ENCODE measurements around the gene NOL6. TPM values are rescaled to one million over a fixed set of nuclear protein-coding genes. Genes with fewer than 3 reads are reported as not detected.

The NOL6 gene
- total RNA-seq, 1 experiment from 2014 or later = 64.4 TPM

DNA sequence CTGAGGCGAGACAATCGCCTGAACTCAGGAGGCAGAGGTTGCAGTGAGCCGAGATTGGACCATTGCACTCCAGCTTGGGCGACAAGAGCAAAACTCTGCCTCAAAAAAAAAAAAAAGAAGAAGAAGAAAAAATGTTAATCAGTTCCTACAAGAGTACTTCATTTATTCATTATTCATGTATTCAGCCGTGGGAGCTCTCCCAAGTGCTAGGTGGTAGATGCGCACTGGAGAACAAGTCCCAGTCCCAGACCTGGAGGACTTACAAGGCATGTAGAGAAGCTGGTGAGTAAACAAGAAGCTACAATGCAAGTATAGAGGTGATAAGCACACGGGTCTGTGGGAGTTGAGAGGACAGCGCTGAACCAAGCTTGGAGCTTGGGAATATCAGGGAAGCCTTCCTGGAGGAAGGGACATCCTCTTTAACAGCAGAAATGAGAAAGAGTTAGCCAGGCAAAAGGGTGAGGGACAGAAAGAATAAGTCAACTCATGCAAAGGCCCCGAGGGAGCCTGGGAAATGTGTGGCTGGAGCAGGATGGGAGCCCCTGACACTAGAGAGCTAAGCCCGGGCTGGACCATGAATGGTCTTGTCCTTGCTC, 53.9 kb downstream of the NOL6 start:
- H2BK12ac ChIP-seq (ENCODE audit: insufficient read length, low read depth, low read length) = no peak overlapping the region
- H3K27ac ChIP-seq (ENCODE audit: insufficient read length, low read depth, low read length) = no peak overlapping the region
- no peak overlapping the region for H3K4me2 ChIP-seq (ENCODE audit: insufficient read depth, insufficient read length, low read length)
- H3K14ac ChIP-seq (ENCODE audit: insufficient read depth, low read length) = no peak overlapping the region
- Mint-ChIP-seq H3K27ac (no peak overlapping the region), H3K36me3 (ENCODE audit: insufficient read depth in 1 of 3, low read depth in 3 of 3) (no peaks in the 10 kb centered on the region), H3K4me1 (peaks cover 7 to 13% of the 10 kb centered on the region in 2 experiments), H3K4me3 (no peak overlapping the region), H3K27me3 (ENCODE audit: low read depth) (peaks cover 3% of the 10 kb centered on the region), H3K9me3 (peaks cover 0 to 3% of the 10 kb centered on the region in 2 experiments; a peak in 1 of 5 replicates)
- H2BK120ac ChIP-seq (ENCODE audit: low read depth, low read length, poor library complexity, severe bottlenecking) = no peak overlapping the region
- H2BK5ac ChIP-seq (ENCODE audit: insufficient read length, low read length) = no peak overlapping the region
- no peak overlapping the region for H3T11ph ChIP-seq (ENCODE audit: low read length)
- no peaks in the 10 kb centered on the region for H4K20me1 ChIP-seq (ENCODE audit: control insufficient read depth, insufficient read depth, insufficient read length)
- DNase-seq = no peak
- no peak overlapping the region for H3K4ac ChIP-seq (ENCODE audit: low read depth, low read length)
- no peak overlapping the region for H2AK5ac ChIP-seq (ENCODE audit: insufficient read length, low read length)
- no peak overlapping the region for H2BK15ac ChIP-seq (ENCODE audit: low read depth, low read length)
- H3K4me1 ChIP-seq (ENCODE audit: insufficient read depth, low read length) = no peaks in the 10 kb centered on the region
- H3K9ac ChIP-seq (ENCODE audit: extremely low read depth, insufficient read length, low read length) = no peak overlapping the region
- no peaks in the 10 kb centered on the region for H3K79me1 ChIP-seq (ENCODE audit: insufficient read depth, low read depth, low read length, poor library complexity, severe bottlenecking)
- no peak for TF ChIP-seq CTCF (conservative IDR thresholded peaks at IDR 0.05)
- no peak overlapping the region for H4K8ac ChIP-seq (replicated peaks; ENCODE audit: insufficient read length, low read depth, low read length)
- H3K23ac ChIP-seq (ENCODE audit: insufficient read length, low read depth, low read length) = no peak overlapping the region
- no peak overlapping the region for H3K18ac ChIP-seq (ENCODE audit: insufficient read length, low read depth, low read length)
- no peaks in the 10 kb centered on the region for H3K79me2 ChIP-seq (ENCODE audit: insufficient read depth, low read length)
- H3K23me2 ChIP-seq (ENCODE audit: insufficient read length, low read depth, low read length, poor library complexity, severe bottlenecking) = no peaks in the 10 kb centered on the region
- no peak overlapping the region for H3K56ac ChIP-seq (ENCODE audit: insufficient read length, low read depth, low read length)
- no peak overlapping the region for H4K5ac ChIP-seq (ENCODE audit: insufficient read length, low read depth, low read length)
- H2AFZ ChIP-seq (ENCODE audit: low read length) = no peak overlapping the region
- H2BK20ac ChIP-seq (ENCODE audit: low read depth, low read length, poor library complexity, severe bottlenecking) = no peak overlapping the region
- no peaks in the 10 kb centered on the region for H3K9me3 ChIP-seq (ENCODE audit: control insufficient read depth, low read depth, low read length)
- H3K27me3 ChIP-seq (ENCODE audit: insufficient read depth, low read length) = no peaks in the 10 kb centered on the region
- H4K91ac ChIP-seq (ENCODE audit: insufficient read length, low read depth, low read length) = no peak overlapping the region
- no CpG with 5 or more reads among the region's 10 CpGs for WGBS (ENCODE audit: extremely low coverage, insufficient read length, low lambda C conversion rate)

Measured in H9 (cell line).